ENCODE measurements around the gene GALNT17. TPM values are rescaled to one million over a fixed set of nuclear protein-coding genes. Genes with fewer than 3 reads are reported as not detected.

Gene GALNT17
- total RNA-seq, 4 donors from 2014 or later, result 51.1 to 95.6 (median 69.8) TPM

DNA sequence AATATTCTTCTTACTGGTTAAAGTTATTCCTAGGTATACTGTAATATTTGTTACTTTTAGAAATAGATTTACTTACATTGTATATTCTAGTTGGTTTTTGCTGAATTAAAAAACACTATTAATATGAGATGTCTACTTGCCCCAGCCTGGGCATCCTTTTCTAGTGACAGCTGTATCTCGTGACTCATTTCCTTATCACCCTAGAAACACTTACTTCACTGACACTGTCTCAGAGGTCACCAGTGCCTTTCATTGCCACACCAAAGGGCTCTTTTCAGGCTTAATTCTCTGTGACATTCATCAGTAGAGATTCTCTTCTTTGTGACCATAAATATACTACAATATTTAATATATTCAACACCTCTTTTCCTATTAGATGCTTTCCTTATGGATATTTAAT lies 194.7 kb downstream of the GALNT17 start:
- WGBS, result 24% methylated on average over 1 of the region's 1 CpG
- H3K27me3 ChIP-seq, result no peaks in the 10 kb centered on the region
- TF ChIP-seq POLR2A (IDR thresholded peaks at IDR 0.05; ENCODE audit: low read depth) (no peak), CTCF (IDR thresholded peaks at IDR 0.05) (no peak), POLR2AphosphoS5 (IDR thresholded peaks at IDR 0.05) (no peak), EP300 (IDR thresholded peaks at IDR 0.05) (no peak)
- peaks cover 1 to 9% (median 5%) of the 10 kb centered on the region in 4 donors for H3K4me1 ChIP-seq
- intact Hi-C loops (cut with DNase I), result no loop called here
- no peaks in the 10 kb centered on the region for H3K9me3 ChIP-seq
- no peak overlapping the region for H3K27ac ChIP-seq (replicated peaks in 1 of 4)
- no peak for DNase-seq (ENCODE audit: extremely low spot score)
- H3K36me3 ChIP-seq, result no peaks in the 10 kb centered on the region
- no peak overlapping the region for H3K4me3 ChIP-seq

GRCh38 chr7:71327946-71328345 lies 196.0 kb downstream of the GALNT17 start:
- no peaks in the 10 kb centered on the region for H3K9me3 ChIP-seq
- DNase-seq (ENCODE audit: extremely low spot score), result no peak
- TF ChIP-seq EP300 (IDR thresholded peaks at IDR 0.05) (no peak), POLR2AphosphoS5 (IDR thresholded peaks at IDR 0.05) (no peak), POLR2A (IDR thresholded peaks at IDR 0.05; ENCODE audit: low read depth) (no peak), CTCF (IDR thresholded peaks at IDR 0.05) (no peak)
- peaks cover 0 to 3% (median 0%) of the 10 kb centered on the region in 4 donors for H3K4me1 ChIP-seq
- no peak overlapping the region for H3K27ac ChIP-seq (replicated peaks in 1 of 4)
- H3K27me3 ChIP-seq, result no peaks in the 10 kb centered on the region
- intact Hi-C loops (cut with DNase I), result no loop called here
- no peak overlapping the region for H3K4me3 ChIP-seq
- WGBS, result 78% methylated on average over 5 of the region's 5 CpGs
- H3K36me3 ChIP-seq, result no peaks in the 10 kb centered on the region

GRCh38 chr7:71329030-71329660 lies 197.2 kb downstream of the GALNT17 start:
- WGBS, result 58% methylated on average over 10 of the region's 10 CpGs
- no peak for DNase-seq (ENCODE audit: extremely low spot score)
- H3K4me3 ChIP-seq, result no peak overlapping the region
- no peaks in the 10 kb centered on the region for H3K36me3 ChIP-seq
- intact Hi-C loops (cut with DNase I), result no loop called here
- no peaks in the 10 kb centered on the region for H3K9me3 ChIP-seq
- peaks cover 0 to 3% (median 0%) of the 10 kb centered on the region in 4 donors for H3K4me1 ChIP-seq
- no peaks in the 10 kb centered on the region for H3K27me3 ChIP-seq
- TF ChIP-seq POLR2AphosphoS5 (IDR thresholded peaks at IDR 0.05) (no peak), POLR2A (IDR thresholded peaks at IDR 0.05; ENCODE audit: low read depth) (no peak), EP300 (IDR thresholded peaks at IDR 0.05) (no peak), CTCF (IDR thresholded peaks at IDR 0.05) (no peak)
- H3K27ac ChIP-seq (replicated peaks in 1 of 4), result no peak overlapping the region

DNA sequence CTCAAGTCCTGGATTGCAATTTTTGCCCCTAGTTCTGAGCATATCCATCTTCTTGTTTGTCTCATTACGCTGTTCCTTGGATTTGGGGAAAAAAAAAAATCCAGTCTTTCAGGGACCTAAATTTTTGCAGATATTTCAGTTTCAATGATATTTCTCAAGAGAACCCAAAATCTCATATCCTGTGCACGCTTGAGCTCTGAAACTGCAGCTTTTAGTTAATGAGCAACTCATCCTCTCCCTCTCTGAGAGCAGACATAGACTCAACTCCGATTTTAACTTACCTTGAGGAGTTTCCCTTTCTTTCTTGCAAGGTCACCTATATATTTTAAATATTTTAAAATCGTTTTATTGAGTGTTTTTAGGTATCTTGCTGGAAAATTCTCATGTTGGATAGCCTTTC lies 200.3 kb downstream of the GALNT17 start:
- Histone ChIP-seq H3K27me3 (no peaks in the 10 kb centered on the region), H3K9me3 (no peaks in the 10 kb centered on the region), H3K27ac (replicated peaks in 1 of 4) (no peak overlapping the region), H3K4me1 (peaks cover 0 to 10% (median 5%) of the 10 kb centered on the region in 4 donors), H3K36me3 (no peaks in the 10 kb centered on the region), H3K4me3 (no peak overlapping the region)
- TF ChIP-seq POLR2A (IDR thresholded peaks at IDR 0.05; ENCODE audit: low read depth) (no peak), EP300 (IDR thresholded peaks at IDR 0.05) (no peak)
- intact Hi-C loops (cut with DNase I), result no loop called here
- no peak for DNase-seq (ENCODE audit: extremely low spot score)
- 72% methylated on average over 4 of the region's 4 CpGs for WGBS

DNA sequence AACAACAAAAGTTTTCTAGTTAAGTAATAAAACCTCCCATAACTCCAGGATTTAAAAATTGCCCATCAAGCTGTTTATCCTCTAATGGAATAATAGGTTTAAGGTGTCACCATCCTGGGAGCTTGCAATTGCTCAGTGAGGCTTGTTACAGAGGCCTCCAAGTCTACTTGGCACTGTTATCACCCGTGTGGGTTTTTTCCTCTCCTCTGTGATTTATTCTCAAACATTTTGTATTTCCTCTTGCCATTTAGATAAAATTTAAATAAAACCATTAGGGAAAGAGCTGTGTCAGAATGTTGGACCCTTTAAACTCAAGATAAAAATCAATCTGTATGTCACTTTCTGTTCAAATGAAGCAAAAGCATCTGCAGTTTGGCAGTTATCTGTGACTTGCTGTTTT lies 202.6 kb downstream of the GALNT17 start:
- Histone ChIP-seq H3K4me3 (no peak overlapping the region), H3K9me3 (no peaks in the 10 kb centered on the region), H3K36me3 (no peaks in the 10 kb centered on the region), H3K4me1 (peaks cover 0 to 10% (median 3%) of the 10 kb centered on the region in 4 donors), H3K27ac (replicated peaks in 1 of 4) (peak overlapping the region in 2 of 4 donors; percentile 25 to 29), H3K27me3 (no peaks in the 10 kb centered on the region)
- intact Hi-C loops (cut with DNase I), result no loop called here
- DNase-seq (ENCODE audit: extremely low spot score), result no peak
- 6% methylated on average over 1 of the region's 1 CpG for WGBS
- TF ChIP-seq EP300 (IDR thresholded peaks at IDR 0.05), result no peak

DNA sequence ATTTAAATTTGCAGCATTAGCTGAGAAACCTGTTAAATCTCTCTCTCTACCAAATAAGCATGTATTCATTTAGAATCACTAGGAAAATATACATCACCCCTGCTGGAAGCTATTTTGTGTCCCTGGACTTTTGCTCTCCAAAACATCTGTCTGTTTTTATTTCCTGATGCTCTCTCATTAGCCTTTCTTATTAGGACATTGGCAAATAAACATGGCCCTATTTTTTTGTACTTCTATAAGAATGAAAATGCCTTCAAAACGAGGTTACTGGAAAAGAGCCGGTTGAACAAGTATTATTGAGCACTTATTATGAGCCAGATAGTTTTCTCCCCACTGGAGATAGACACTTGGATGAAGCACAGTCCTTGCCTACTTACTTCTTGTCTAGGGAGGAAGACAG lies 206.9 kb downstream of the GALNT17 start:
- WGBS, result 65% methylated on average over 2 of the region's 2 CpGs
- TF ChIP-seq EP300 (IDR thresholded peaks at IDR 0.05) (no peak), CTCF (IDR thresholded peaks at IDR 0.05) (no peak), POLR2AphosphoS5 (IDR thresholded peaks at IDR 0.05) (no peak), POLR2A (IDR thresholded peaks at IDR 0.05; ENCODE audit: low read depth) (no peak)

More for the DNA sequence above, 206.9 kb downstream of the GALNT17 start:
- intact Hi-C loops (cut with DNase I), result no loop called here
- Histone ChIP-seq H3K27me3 (no peaks in the 10 kb centered on the region), H3K4me1 (peaks cover 0 to 10% (median 3%) of the 10 kb centered on the region in 4 donors), H3K27ac (replicated peaks in 1 of 4) (no peak overlapping the region), H3K36me3 (no peaks in the 10 kb centered on the region), H3K9me3 (peaks cover 0 to 3% (median under 1%) of the 10 kb centered on the region in 4 donors), H3K4me3 (no peak overlapping the region)
- no peak for DNase-seq (ENCODE audit: extremely low spot score)

All from esophagus muscularis mucosa (tissue), 4 donors.